IPS-20b (cell line): ENCODE measurements around the gene HHIP.
"Not testable (repeated sequence)": the region's sequence is repeated elsewhere in the genome, so short reads cannot be mapped to it uniquely, and the experiment has no call there.

ENCODE experiments used
- H3K27ac ChIP-seq: one replicate; pipeline ENCODE4 v1.5.1; 2013; ENCODE audit warnings: low read length
- H3K27me3 ChIP-seq: 2 replicates; pipeline ENCODE4 v1.6.1; 2013; ENCODE audit warnings: mild to moderate bottlenecking, low read length, inconsistent platforms; ENCODE audit not compliant: insufficient read depth
- H3K36me3 ChIP-seq: 2 replicates; pipeline ENCODE4 v1.6.1; 2013; ENCODE audit warnings: low read depth, mild to moderate bottlenecking, inconsistent platforms, low read length, moderate library complexity; ENCODE audit not compliant: insufficient read depth
- H3K4me1 ChIP-seq: 2 replicates; pipeline ENCODE4 v1.6.1; 2013; ENCODE audit warnings: mild to moderate bottlenecking, control low read depth, inconsistent platforms, low read length, moderate library complexity; ENCODE audit not compliant: insufficient read depth
- H3K4me3 ChIP-seq: 2 replicates; pipeline ENCODE4 v1.5.1; 2013; ENCODE audit warnings: mild to moderate bottlenecking, low read length, inconsistent platforms
- H3K9ac ChIP-seq: 2 replicates; pipeline ENCODE4 v1.6.1; 2013; ENCODE audit warnings: low read depth, mild to moderate bottlenecking, inconsistent platforms, low read length, moderate library complexity
- H3K9me3 ChIP-seq: 2 replicates; pipeline ENCODE4 v1.6.1; 2013; ENCODE audit warnings: mild to moderate bottlenecking, low read depth, low read length, inconsistent platforms; ENCODE audit not compliant: insufficient read depth

Gene HHIP

GRCh38 chr4:144785961-144786360 is 140.0 kb downstream of the HHIP start:
- H3K4me1 ChIP-seq, result no peaks in the 10 kb centered on the region
- H3K9me3 ChIP-seq, result peaks cover 2% of the 10 kb centered on the region; the same call in 1 of the 2 replicates
- no peak overlapping the region for H3K27ac ChIP-seq
- no peak overlapping the region for H3K4me3 ChIP-seq
- no peaks in the 10 kb centered on the region for H3K27me3 ChIP-seq
- no peak overlapping the region for H3K9ac ChIP-seq
- H3K36me3 ChIP-seq, result no peaks in the 10 kb centered on the region

- H3K27ac ChIP-seq, result no peak overlapping the region
- H3K9ac ChIP-seq, result no peak overlapping the region
- H3K27me3 ChIP-seq, result no peaks in the 10 kb centered on the region
- H3K36me3 ChIP-seq, result no peaks in the 10 kb centered on the region
- H3K9me3 ChIP-seq, result peaks cover 12% of the 10 kb centered on the region
- no peak overlapping the region for H3K4me3 ChIP-seq
- H3K4me1 ChIP-seq, result no peaks in the 10 kb centered on the region
These were observed 141.7 kb downstream of the HHIP start for GRCh38 chr4:144787365-144788258.

GRCh38 chr4:144788469-144788868 is 142.5 kb downstream of the HHIP start:
- Histone ChIP-seq H3K9ac (no peak overlapping the region), H3K4me3 (no peak overlapping the region), H3K27me3 (no peaks in the 10 kb centered on the region), H3K36me3 (no peaks in the 10 kb centered on the region), H3K27ac (no peak overlapping the region), H3K9me3 (peaks cover 12% of the 10 kb centered on the region), H3K4me1 (no peaks in the 10 kb centered on the region)

GRCh38 chr4:144791933-144792332 is 146.0 kb downstream of the HHIP start:
- not testable (repeated sequence) for H3K4me3 ChIP-seq, H3K27me3 ChIP-seq, H3K36me3 ChIP-seq, H3K27ac ChIP-seq, H3K9ac ChIP-seq, H3K4me1 ChIP-seq
- peaks cover 12% of the 10 kb centered on the region for H3K9me3 ChIP-seq
